ENCODE measurements around the gene RAPGEF2. TPM values are rescaled to one million over a fixed set of nuclear protein-coding genes. Genes with fewer than 3 reads are reported as not detected.

The RAPGEF2 gene
- total RNA-seq, 1 experiment from 2014 or later, result 37.1 TPM

GRCh38 chr4:159379836-159380235 is 277.0 kb downstream of the RAPGEF2 start:
- no peak overlapping the region for H2BK20ac ChIP-seq (ENCODE audit: low read depth, low read length, poor library complexity, severe bottlenecking)
- H2BK5ac ChIP-seq (ENCODE audit: insufficient read length, low read length), result no peak overlapping the region
- H2BK12ac ChIP-seq (ENCODE audit: insufficient read length, low read depth, low read length), result no peak overlapping the region
- H3K27me3 ChIP-seq (ENCODE audit: insufficient read depth, low read length), result peaks cover 12% of the 10 kb centered on the region; the same call in 1 of the 2 replicates
- no peak overlapping the region for H3K9ac ChIP-seq (ENCODE audit: extremely low read depth, insufficient read length, low read length)
- no peak overlapping the region for H4K91ac ChIP-seq (ENCODE audit: insufficient read length, low read depth, low read length)
- TF ChIP-seq, protein P1, sequence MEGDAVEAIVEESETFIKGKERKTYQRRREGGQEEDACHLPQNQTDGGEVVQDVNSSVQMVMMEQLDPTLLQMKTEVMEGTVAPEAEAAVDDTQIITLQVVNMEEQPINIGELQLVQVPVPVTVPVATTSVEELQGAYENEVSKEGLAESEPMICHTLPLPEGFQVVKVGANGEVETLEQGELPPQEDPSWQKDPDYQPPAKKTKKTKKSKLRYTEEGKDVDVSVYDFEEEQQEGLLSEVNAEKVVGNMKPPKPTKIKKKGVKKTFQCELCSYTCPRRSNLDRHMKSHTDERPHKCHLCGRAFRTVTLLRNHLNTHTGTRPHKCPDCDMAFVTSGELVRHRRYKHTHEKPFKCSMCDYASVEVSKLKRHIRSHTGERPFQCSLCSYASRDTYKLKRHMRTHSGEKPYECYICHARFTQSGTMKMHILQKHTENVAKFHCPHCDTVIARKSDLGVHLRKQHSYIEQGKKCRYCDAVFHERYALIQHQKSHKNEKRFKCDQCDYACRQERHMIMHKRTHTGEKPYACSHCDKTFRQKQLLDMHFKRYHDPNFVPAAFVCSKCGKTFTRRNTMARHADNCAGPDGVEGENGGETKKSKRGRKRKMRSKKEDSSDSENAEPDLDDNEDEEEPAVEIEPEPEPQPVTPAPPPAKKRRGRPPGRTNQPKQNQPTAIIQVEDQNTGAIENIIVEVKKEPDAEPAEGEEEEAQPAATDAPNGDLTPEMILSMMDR (conservative IDR thresholded peaks at IDR 0.05), result no peak
- H3K18ac ChIP-seq (ENCODE audit: insufficient read length, low read depth, low read length), result no peak overlapping the region
- no peak overlapping the region for H3K4me2 ChIP-seq (ENCODE audit: insufficient read depth, insufficient read length, low read length)
- H3K56ac ChIP-seq (ENCODE audit: insufficient read length, low read depth, low read length), result no peak overlapping the region
- H3T11ph ChIP-seq (ENCODE audit: low read length), result no peak overlapping the region
- peaks cover 3 to 9% of the 10 kb centered on the region in 2 experiments for H3K9me3 Mint-ChIP-seq
- no peak overlapping the region for H3K27ac Mint-ChIP-seq
- no peak overlapping the region for H3K4ac ChIP-seq (ENCODE audit: low read depth, low read length)
- H3K4me1 ChIP-seq (ENCODE audit: insufficient read depth, low read length), result no peaks in the 10 kb centered on the region
- H3K36me3 Mint-ChIP-seq (ENCODE audit: insufficient read depth in 1 of 3, low read depth in 3 of 3), result peaks cover 0 to 4% (median 3%) of the 10 kb centered on the region in 3 experiments; a peak in 2 of 7 replicates
- no CpG with 5 or more reads among the region's 2 CpGs for WGBS (ENCODE audit: extremely low coverage, insufficient read length, low lambda C conversion rate)
- no peak overlapping the region for H2AK5ac ChIP-seq (ENCODE audit: insufficient read length, low read length)
- peaks cover 20% of the 10 kb centered on the region for H3K27me3 Mint-ChIP-seq (ENCODE audit: low read depth)
- DNase-seq, result no peak
- no peaks in the 10 kb centered on the region for H3K79me2 ChIP-seq (ENCODE audit: insufficient read depth, low read length)
- H2BK120ac ChIP-seq (ENCODE audit: low read depth, low read length, poor library complexity, severe bottlenecking), result no peak overlapping the region
- no peak overlapping the region for H3K23ac ChIP-seq (ENCODE audit: insufficient read length, low read depth, low read length)
- no peaks in the 10 kb centered on the region for H3K9me3 ChIP-seq (ENCODE audit: control insufficient read depth, low read depth, low read length)
- no peak overlapping the region for H4K5ac ChIP-seq (ENCODE audit: insufficient read length, low read depth, low read length)
- no peaks in the 10 kb centered on the region for H3K79me1 ChIP-seq (ENCODE audit: insufficient read depth, low read depth, low read length, poor library complexity, severe bottlenecking)
- no peak overlapping the region for H3K14ac ChIP-seq (ENCODE audit: insufficient read depth, low read length)
- no peak overlapping the region for H3K27ac ChIP-seq (ENCODE audit: insufficient read length, low read depth, low read length)
- H3K4me3 Mint-ChIP-seq, result no peak overlapping the region
- no peaks in the 10 kb centered on the region for H3K23me2 ChIP-seq (ENCODE audit: insufficient read length, low read depth, low read length, poor library complexity, severe bottlenecking)
- H2AFZ ChIP-seq (ENCODE audit: low read length), result no peak overlapping the region
- H4K8ac ChIP-seq (replicated peaks; ENCODE audit: insufficient read length, low read depth, low read length), result no peak overlapping the region
- no peaks in the 10 kb centered on the region for H4K20me1 ChIP-seq (ENCODE audit: control insufficient read depth, insufficient read depth, insufficient read length)
- peaks cover 5 to 16% of the 10 kb centered on the region in 2 experiments for H3K4me1 Mint-ChIP-seq
- no peak overlapping the region for H2BK15ac ChIP-seq (ENCODE audit: low read depth, low read length)
